HepG2 (cell line): ENCODE measurements around the gene SLC12A3. TPM values are rescaled to one million over a fixed set of nuclear protein-coding genes. Genes with fewer than 3 reads are reported as not detected.

Source experiments
- HNRNPLL ChIP-seq: fragments of 200-400 bp; formaldehyde crosslinking; IDR thresholded peaks from 2 replicates; pipeline ENCODE4 v1.6.1; 2017; ENCODE audit warnings: mild to moderate bottlenecking, low read depth, low read length; ENCODE audit not compliant: poor library complexity, severe bottlenecking
- ISL2 ChIP-seq: sonication (generic); formaldehyde crosslinking; IDR thresholded peaks from 2 replicates; pipeline ENCODE4 v1.5.0; 2020; ENCODE audit warnings: missing genetic modification reagents
- STAT6 ChIP-seq: sonication (generic); formaldehyde crosslinking; IDR thresholded peaks from 2 replicates; pipeline ENCODE4 v1.4.0; 2020; ENCODE audit warnings: missing genetic modification reagents, mild to moderate bottlenecking, borderline replicate concordance
- TEAD2 ChIP-seq: sonication (generic); formaldehyde crosslinking; IDR thresholded peaks from 2 replicates; pipeline ENCODE4 v1.9.0; 2021; ENCODE audit warnings: missing genetic modification reagents
- TEAD3 ChIP-seq: optimal IDR thresholded peaks from 2 replicates; pipeline ENCODE3; 2016; ENCODE audit warnings: borderline replicate concordance
- ZBTB25 ChIP-seq: IDR thresholded peaks from 2 replicates; pipeline ENCODE4 v1.6.1; 2018; ENCODE audit warnings: missing genetic modification reagents
- ZMYM2 ChIP-seq: sonication (generic); formaldehyde crosslinking; IDR thresholded peaks from 2 replicates; pipeline ENCODE4 v1.8.0; 2022; ENCODE audit warnings: mild to moderate bottlenecking, missing genetic modification reagents
- ZNF274 ChIP-seq: sonication (generic); formaldehyde crosslinking; IDR thresholded peaks from 2 replicates; pipeline ENCODE4 v1.5.1; 2020; ENCODE audit warnings: mild to moderate bottlenecking, missing genetic modification reagents
- ZNF644 ChIP-seq: IDR thresholded peaks from 2 replicates; pipeline ENCODE4 v1.6.1; 2016; ENCODE audit warnings: low read depth
- polyA plus RNA-seq, 8 experiments: library from polyadenylated mRNA; depleted of rRNA in 3 of 8; stranded (reverse) in 7 of 8; unstranded in 1 of 8; fragments of >200 nt; fragmentation: Illumina TruSeq in 4 of 8; extraction: Trizol in 4 of 8; gene quantifications; 2 replicates each; pipeline versions ENCODE4 v1.2.1 to v1.2.3, GENCODE V29; 2011 to 2016; ENCODE audit warnings: low read depth in 4 of 8, missing spikeins in 1 of 8, mixed read lengths in 1 of 8; ENCODE audit not compliant: insufficient read depth in 1 of 8
- total RNA-seq, 5 experiments: library from RNA; depleted of rRNA; stranded (reverse); fragments of >200 nt; fragmentation: Illumina TruSeq; extraction: Trizol; gene quantifications; 2 replicates each; pipeline ENCODE4 v1.2.3, GENCODE V29; 2016; ENCODE audit warnings: low read depth in 1 of 5
- TF ChIP-seq, protein P1 (sequence below): sonication (generic); formaldehyde crosslinking; IDR thresholded peaks from 2 replicates; pipeline ENCODE4 v1.4.0; 2020; ENCODE audit warnings: missing genetic modification reagents
- TF ChIP-seq, protein P2 (sequence below): sonication (generic); formaldehyde crosslinking; IDR thresholded peaks from 2 replicates; pipeline ENCODE4 v1.5.1; 2020; ENCODE audit warnings: mild to moderate bottlenecking, missing genetic modification reagents, moderate library complexity
- TF ChIP-seq, protein P3 (sequence below), 2 experiments: sonication (generic) in 1 of 2; formaldehyde crosslinking in 1 of 2; IDR thresholded peaks; 2 replicates each; pipeline versions ENCODE4 v1.4.0 to v1.6.1; 2018 to 2020; ENCODE audit warnings: missing genetic modification reagents in 2 of 2, borderline replicate concordance in 1 of 2, low read depth in 1 of 2, mild to moderate bottlenecking in 1 of 2, missing biosample characterization in 1 of 2
- TF ChIP-seq, protein P4 (sequence below): IDR thresholded peaks from 2 replicates; pipeline ENCODE4 v1.6.1; 2012; ENCODE audit warnings: inconsistent platforms

Gene SLC12A3
- total and polyA plus RNA-seq, 2 of the 13 experiments (the other 11 are each of a cell fraction or from before 2014, with no cell fraction given), result 6.2 TPM; not detected in 1

- TF ChIP-seq, protein P1, sequence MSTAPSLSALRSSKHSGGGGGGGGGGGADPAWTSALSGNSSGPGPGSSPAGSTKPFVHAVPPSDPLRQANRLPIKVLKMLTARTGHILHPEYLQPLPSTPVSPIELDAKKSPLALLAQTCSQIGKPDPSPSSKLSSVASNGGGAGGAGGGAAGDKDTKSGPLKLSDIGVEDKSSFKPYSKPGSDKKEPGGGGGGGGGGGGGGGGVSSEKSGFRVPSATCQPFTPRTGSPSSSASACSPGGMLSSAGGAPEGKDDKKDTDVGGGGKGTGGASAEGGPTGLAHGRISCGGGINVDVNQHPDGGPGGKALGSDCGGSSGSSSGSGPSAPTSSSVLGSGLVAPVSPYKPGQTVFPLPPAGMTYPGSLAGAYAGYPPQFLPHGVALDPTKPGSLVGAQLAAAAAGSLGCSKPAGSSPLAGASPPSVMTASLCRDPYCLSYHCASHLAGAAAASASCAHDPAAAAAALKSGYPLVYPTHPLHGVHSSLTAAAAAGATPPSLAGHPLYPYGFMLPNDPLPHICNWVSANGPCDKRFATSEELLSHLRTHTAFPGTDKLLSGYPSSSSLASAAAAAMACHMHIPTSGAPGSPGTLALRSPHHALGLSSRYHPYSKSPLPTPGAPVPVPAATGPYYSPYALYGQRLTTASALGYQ (CRISPR knock-in tag), result no peak
- TF ChIP-seq HNRNPLL (no peak), ZMYM2 (CRISPR knock-in tag) (peak; percentile 78; the same call in 1 of the 2 replicates), ZNF644 (CRISPR knock-in tag) (0 out of 2 replicates have a peak, but pooled peaks have one; percentile 46), TEAD3 (CRISPR knock-in tag) (peak; percentile 69), TEAD2 (CRISPR knock-in tag) (0 out of 2 replicates have a peak, but pooled peaks have one; percentile 35), ISL2 (CRISPR knock-in tag) (no peak), STAT6 (CRISPR knock-in tag) (no peak), ZBTB25 (0 out of 2 replicates have a peak, but pooled peaks have one; percentile 68), ZNF274 (CRISPR knock-in tag) (peak; percentile 54; the same call in 1 of the 2 replicates)
- TF ChIP-seq, protein P2, sequence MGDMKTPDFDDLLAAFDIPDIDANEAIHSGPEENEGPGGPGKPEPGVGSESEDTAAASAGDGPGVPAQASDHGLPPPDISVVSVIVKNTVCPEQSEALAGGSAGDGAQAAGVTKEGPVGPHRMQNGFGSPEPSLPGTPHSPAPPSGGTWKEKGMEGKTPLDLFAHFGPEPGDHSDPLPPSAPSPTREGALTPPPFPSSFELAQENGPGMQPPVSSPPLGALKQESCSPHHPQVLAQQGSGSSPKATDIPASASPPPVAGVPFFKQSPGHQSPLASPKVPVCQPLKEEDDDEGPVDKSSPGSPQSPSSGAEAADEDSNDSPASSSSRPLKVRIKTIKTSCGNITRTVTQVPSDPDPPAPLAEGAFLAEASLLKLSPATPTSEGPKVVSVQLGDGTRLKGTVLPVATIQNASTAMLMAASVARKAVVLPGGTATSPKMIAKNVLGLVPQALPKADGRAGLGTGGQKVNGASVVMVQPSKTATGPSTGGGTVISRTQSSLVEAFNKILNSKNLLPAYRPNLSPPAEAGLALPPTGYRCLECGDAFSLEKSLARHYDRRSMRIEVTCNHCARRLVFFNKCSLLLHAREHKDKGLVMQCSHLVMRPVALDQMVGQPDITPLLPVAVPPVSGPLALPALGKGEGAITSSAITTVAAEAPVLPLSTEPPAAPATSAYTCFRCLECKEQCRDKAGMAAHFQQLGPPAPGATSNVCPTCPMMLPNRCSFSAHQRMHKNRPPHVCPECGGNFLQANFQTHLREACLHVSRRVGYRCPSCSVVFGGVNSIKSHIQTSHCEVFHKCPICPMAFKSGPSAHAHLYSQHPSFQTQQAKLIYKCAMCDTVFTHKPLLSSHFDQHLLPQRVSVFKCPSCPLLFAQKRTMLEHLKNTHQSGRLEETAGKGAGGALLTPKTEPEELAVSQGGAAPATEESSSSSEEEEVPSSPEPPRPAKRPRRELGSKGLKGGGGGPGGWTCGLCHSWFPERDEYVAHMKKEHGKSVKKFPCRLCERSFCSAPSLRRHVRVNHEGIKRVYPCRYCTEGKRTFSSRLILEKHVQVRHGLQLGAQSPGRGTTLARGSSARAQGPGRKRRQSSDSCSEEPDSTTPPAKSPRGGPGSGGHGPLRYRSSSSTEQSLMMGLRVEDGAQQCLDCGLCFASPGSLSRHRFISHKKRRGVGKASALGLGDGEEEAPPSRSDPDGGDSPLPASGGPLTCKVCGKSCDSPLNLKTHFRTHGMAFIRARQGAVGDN (CRISPR knock-in tag), result peak; percentile 58
- TF ChIP-seq, protein P3, sequence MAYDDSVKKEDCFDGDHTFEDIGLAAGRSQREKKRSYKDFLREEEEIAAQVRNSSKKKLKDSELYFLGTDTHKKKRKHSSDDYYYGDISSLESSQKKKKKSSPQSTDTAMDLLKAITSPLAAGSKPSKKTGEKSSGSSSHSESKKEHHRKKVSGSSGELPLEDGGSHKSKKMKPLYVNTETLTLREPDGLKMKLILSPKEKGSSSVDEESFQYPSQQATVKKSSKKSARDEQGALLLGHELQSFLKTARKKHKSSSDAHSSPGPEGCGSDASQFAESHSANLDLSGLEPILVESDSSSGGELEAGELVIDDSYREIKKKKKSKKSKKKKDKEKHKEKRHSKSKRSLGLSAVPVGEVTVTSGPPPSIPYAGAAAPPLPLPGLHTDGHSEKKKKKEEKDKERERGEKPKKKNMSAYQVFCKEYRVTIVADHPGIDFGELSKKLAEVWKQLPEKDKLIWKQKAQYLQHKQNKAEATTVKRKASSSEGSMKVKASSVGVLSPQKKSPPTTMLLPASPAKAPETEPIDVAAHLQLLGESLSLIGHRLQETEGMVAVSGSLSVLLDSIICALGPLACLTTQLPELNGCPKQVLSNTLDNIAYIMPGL (CRISPR knock-in tag; IDR thresholded peaks at IDR 0.05; ENCODE audit: borderline replicate concordance in 1 of 2, low read depth in 1 of 2), result peak; percentile 44 to 55; a peak in 1 of 4 replicates
- TF ChIP-seq, protein P4, sequence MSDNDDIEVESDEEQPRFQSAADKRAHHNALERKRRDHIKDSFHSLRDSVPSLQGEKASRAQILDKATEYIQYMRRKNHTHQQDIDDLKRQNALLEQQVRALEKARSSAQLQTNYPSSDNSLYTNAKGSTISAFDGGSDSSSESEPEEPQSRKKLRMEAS, result peak; percentile 49; the same call in 1 of the 2 replicates
These were observed 4.7 kb downstream of the SLC12A3 start (continued) for GRCh38 chr16:56869513-56870275.
